CD4-positive, alpha-beta memory T cell (primary cell): ENCODE data around the gene DHRS1. TPM values are rescaled to one million over a fixed set of nuclear protein-coding genes. Genes with fewer than 3 reads are reported as not detected.
A peak's percentile ranks its signal among the peaks of the same experiment; 100 is the strongest.

Experiments used
- CTCF ChIA-PET: fragments of 350-600 bp; sonication (Branson Sonifier 250); formaldehyde crosslinking; loops from one replicate; lab custom pipeline; 2021; ENCODE audit warnings: inconsistent platforms; ENCODE audit not compliant: partially characterized antibody; lab: Charles Lee
- POLR2A ChIA-PET: fragments of 350-600 bp; sonication (Branson Sonifier 250); formaldehyde crosslinking; loops from one replicate; lab custom pipeline; 2021; ENCODE audit not compliant: partially characterized antibody; lab: Charles Lee
- DNase-seq, 5 donors: peaks; one replicate each; pipeline versions ENCODE4 v3.0.0 to v3.0.0-alpha.2; 2020 to 2022; ENCODE audit warnings: mixed read lengths in 1 of 5
- H3K27ac ChIP-seq: one replicate; pipeline ENCODE4 v1.7.0; 2013; ENCODE audit warnings: low read depth, low read length
- H3K27me3 ChIP-seq: 2 replicates; pipeline ENCODE4 v1.7.0; 2013; ENCODE audit warnings: mild to moderate bottlenecking, low read length, moderate library complexity; ENCODE audit not compliant: insufficient read depth
- H3K36me3 ChIP-seq: 2 replicates; pipeline ENCODE4 v1.7.0; 2013; ENCODE audit warnings: mild to moderate bottlenecking, low read length, moderate library complexity; ENCODE audit not compliant: insufficient read depth
- H3K4me1 ChIP-seq: 2 replicates; pipeline ENCODE4 v1.7.0; 2013; ENCODE audit warnings: mild to moderate bottlenecking, low read length, moderate library complexity; ENCODE audit not compliant: insufficient read depth
- H3K4me3 ChIP-seq, 2 donors: one replicate each; pipeline ENCODE4 v1.7.0; 2013; ENCODE audit warnings: low read length in 2 of 2, mild to moderate bottlenecking in 1 of 2
- H3K9me3 ChIP-seq, 2 donors: one replicate each; pipeline ENCODE4 v1.7.0; 2013; ENCODE audit warnings: low read length in 2 of 2, control low read depth in 1 of 2; ENCODE audit not compliant: control insufficient read depth in 1 of 2
- H3K27ac Mint-ChIP-seq, 7 donors: one replicate each; pipeline ENCODE4 v1.8.0; 2020 to 2021; ENCODE audit warnings: mixed read lengths in 7 of 7, mild to moderate bottlenecking in 6 of 7, inconsistent platforms in 3 of 7, moderate library complexity in 3 of 7
- H3K27me3 Mint-ChIP-seq, 2 donors: one replicate each; pipeline ENCODE4 v1.8.0; 2020 to 2021; ENCODE audit warnings: mixed read lengths in 2 of 2
- H3K36me3 Mint-ChIP-seq, 2 donors: one replicate each; pipeline ENCODE4 v1.8.0; 2020 to 2021; ENCODE audit warnings: mixed read lengths in 2 of 2, inconsistent platforms in 1 of 2, mild to moderate bottlenecking in 1 of 2
- H3K4me1 Mint-ChIP-seq, 4 donors: one replicate each; pipeline ENCODE4 v1.8.0; 2020 to 2021; ENCODE audit warnings: mixed read lengths in 4 of 4, mild to moderate bottlenecking in 1 of 4
- H3K4me3 Mint-ChIP-seq, 8 donors: one replicate each; pipeline ENCODE4 v1.8.0; 2020 to 2021; ENCODE audit warnings: mixed read lengths in 8 of 8, mild to moderate bottlenecking in 7 of 8, moderate library complexity in 6 of 8, inconsistent platforms in 3 of 8
- H3K9me3 Mint-ChIP-seq, 8 donors: one replicate each; pipeline ENCODE4 v1.8.0; 2020 to 2021; ENCODE audit warnings: mixed read lengths in 8 of 8, mild to moderate bottlenecking in 5 of 8, inconsistent platforms in 3 of 8, moderate library complexity in 1 of 8
- intact Hi-C: fragments of 100-400 bp; cut with micrococcal nuclease; formaldehyde crosslinking; loops from one replicate; pipeline ENCODE4 v1.15.1; 2023
- polyA plus RNA-seq, 2 donors: library from polyadenylated mRNA; unstranded; fragments of 300-500 nt; fragmentation: Illumina TruSeq; gene quantifications; one replicate each; pipeline ENCODE4 v1.2.3, GENCODE V29; 2021
- total RNA-seq, 2 experiments: library from RNA; stranded (reverse); gene quantifications; one replicate each; pipeline ENCODE4 v1.2.3, GENCODE V29; 2021

DHRS1 gene
- total and polyA plus RNA-seq, 4 experiments from 2014 or later = 31.4 to 38.6 (median 35.3) TPM

- ChIA-PET POLR2A (interaction anchor here (1.1 kb wide), 1 partner anchor 73 kb away, joined by 3 read pairs; the partner anchor contains the start of gene TINF2), CTCF (interaction anchor here (10.4 kb wide), 1 partner anchor 19 kb away, joined by 232 read pairs; the partner anchor contains the start of genes ADCY4 and RIPK3)
- no peak for DNase-seq
- H3K27ac ChIP-seq = no peak overlapping the region
- H3K9me3 Mint-ChIP-seq = peaks cover 0 to 1% (median 0%) of the 10 kb centered on the region in 8 donors
- intact Hi-C loops = no loop called here
- H3K4me1 ChIP-seq = peaks cover 44% of the 10 kb centered on the region
- peaks cover 40 to 63% (median 49%) of the 10 kb centered on the region in 4 donors for H3K4me1 Mint-ChIP-seq
- H3K27me3 Mint-ChIP-seq = no peaks in the 10 kb centered on the region
- no peaks in the 10 kb centered on the region for H3K36me3 ChIP-seq
- H3K4me3 Mint-ChIP-seq = peak overlapping the region in 7 of 8 donors; percentile 6 to 87 (median 52)
- peak overlapping the region in 1 of 2 donors; percentile 2 for H3K4me3 ChIP-seq
- peak overlapping the region in 6 of 7 donors; percentile 29 to 95 (median 69) for H3K27ac Mint-ChIP-seq
- H3K27me3 ChIP-seq = no peaks in the 10 kb centered on the region
- H3K9me3 ChIP-seq = no peaks in the 10 kb centered on the region
- peaks cover 0 to 5% of the 10 kb centered on the region in 2 donors for H3K36me3 Mint-ChIP-seq
Measured at GRCh38 chr14:24315243-24315806, 15.7 kb upstream of the DHRS1 start.

GRCh38 chr14:24314377-24315193, 15.0 kb upstream of the DHRS1 start:
- ChIA-PET CTCF (interaction anchor here (0.9 to 18.5 kb wide), 5 partner anchors 16 to 117 kb away, joined by 3 to 556 read pairs (median 152); partner anchors contain the start of genes ADCY4, DHRS1, NOP9 and RIPK3), POLR2A (interaction anchor here (0.8 to 8.5 kb wide), 9 partner anchors 10 to 153 kb away, joined by 3 to 108 read pairs (median 8); partner anchors contain the start of genes CBLN3, DHRS1, IRF9 and KHNYN)
- Mint-ChIP-seq H3K27ac (peak overlapping the region; percentile 81 to 97 (median 90)), H3K36me3 (peaks cover 0 to 5% of the 10 kb centered on the region in 2 donors), H3K27me3 (no peaks in the 10 kb centered on the region), H3K9me3 (peaks cover 0 to 1% (median 0%) of the 10 kb centered on the region in 8 donors), H3K4me1 (peaks cover 48 to 71% (median 55%) of the 10 kb centered on the region in 4 donors), H3K4me3 (peak overlapping the region; percentile 3 to 94 (median 78))
- no peaks in the 10 kb centered on the region for H3K36me3 ChIP-seq
- H3K27me3 ChIP-seq = no peaks in the 10 kb centered on the region
- peaks cover 52% of the 10 kb centered on the region for H3K4me1 ChIP-seq
- H3K27ac ChIP-seq = peak overlapping the region; percentile 72
- peak overlapping the region in 1 of 2 donors; percentile 2 for H3K4me3 ChIP-seq
- no peak for DNase-seq
- intact Hi-C loops = loop anchor here (5.0 kb wide), 1 partner anchor 118 kb away; no protein-coding TSS in a partner anchor
- H3K9me3 ChIP-seq = no peaks in the 10 kb centered on the region

- Mint-ChIP-seq H3K27ac (peak overlapping the region; percentile 85 to 97 (median 90)), H3K4me3 (peak overlapping the region in 7 of 8 donors; percentile 71 to 94 (median 87)), H3K4me1 (peaks cover 54 to 73% (median 62%) of the 10 kb centered on the region in 4 donors), H3K9me3 (peaks cover 0 to 1% (median 0%) of the 10 kb centered on the region in 8 donors), H3K27me3 (no peaks in the 10 kb centered on the region), H3K36me3 (peaks cover 0 to 5% of the 10 kb centered on the region in 2 donors)
- intact Hi-C loops = loop anchor here (5.0 kb wide), 1 partner anchor 118 kb away; no protein-coding TSS in a partner anchor
- H3K9me3 ChIP-seq = no peaks in the 10 kb centered on the region
- DNase-seq = no peak
- peak overlapping the region; percentile 72 for H3K27ac ChIP-seq
- H3K36me3 ChIP-seq = no peaks in the 10 kb centered on the region
- ChIA-PET CTCF (interaction anchor here (0.9 to 18.5 kb wide), 6 partner anchors 15 to 128 kb away, joined by 3 to 556 read pairs (median 79); partner anchors contain the start of genes ADCY4, DHRS1, NOP9 and RIPK3), POLR2A (interaction anchor here (0.8 to 8.5 kb wide), 11 partner anchors 11 to 152 kb away, joined by 3 to 108 read pairs (median 8); partner anchors contain the start of genes CBLN3, DHRS1, IRF9 and KHNYN)
- peak overlapping the region in 1 of 2 donors; percentile 38 for H3K4me3 ChIP-seq
- H3K4me1 ChIP-seq = peaks cover 59% of the 10 kb centered on the region
- H3K27me3 ChIP-seq = no peaks in the 10 kb centered on the region
Measured at GRCh38 chr14:24313913-24314312, 14.3 kb upstream of the DHRS1 start.

GRCh38 chr14:24312736-24313507, 13.3 kb upstream of the DHRS1 start:
- Mint-ChIP-seq H3K36me3 (peaks cover 3 to 9% of the 10 kb centered on the region in 2 donors), H3K4me1 (peaks cover 60 to 82% (median 69%) of the 10 kb centered on the region in 4 donors), H3K27me3 (no peaks in the 10 kb centered on the region), H3K9me3 (peaks cover 0 to 1% (median 0%) of the 10 kb centered on the region in 8 donors), H3K27ac (peak overlapping the region; percentile 90 to 97 (median 94)), H3K4me3 (peak overlapping the region; percentile 45 to 94 (median 88))
- Histone ChIP-seq H3K4me1 (peaks cover 68% of the 10 kb centered on the region), H3K9me3 (no peaks in the 10 kb centered on the region), H3K27ac (peak overlapping the region; percentile 72), H3K4me3 (peak overlapping the region; percentile 20 to 58), H3K36me3 (no peaks in the 10 kb centered on the region), H3K27me3 (no peaks in the 10 kb centered on the region)
- POLR2A ChIA-PET = interaction anchor here (0.6 to 8.5 kb wide), 19 partner anchors 8 to 198 kb away, joined by 3 to 108 read pairs (median 5); partner anchors contain the start of genes CBLN3, DCAF11, DHRS1 and IRF9
- peak; percentile 53 to 73 (median 56) for DNase-seq
- intact Hi-C loops = loop anchor here (5.0 kb wide), 1 partner anchor 119 kb away; no protein-coding TSS in a partner anchor
- CTCF ChIA-PET = interaction anchor here (0.9 to 18.5 kb wide), 8 partner anchors 14 to 129 kb away, joined by 3 to 556 read pairs (median 15); partner anchors contain the start of genes ADCY4, DHRS1, NOP9 and RABGGTA

DNA sequence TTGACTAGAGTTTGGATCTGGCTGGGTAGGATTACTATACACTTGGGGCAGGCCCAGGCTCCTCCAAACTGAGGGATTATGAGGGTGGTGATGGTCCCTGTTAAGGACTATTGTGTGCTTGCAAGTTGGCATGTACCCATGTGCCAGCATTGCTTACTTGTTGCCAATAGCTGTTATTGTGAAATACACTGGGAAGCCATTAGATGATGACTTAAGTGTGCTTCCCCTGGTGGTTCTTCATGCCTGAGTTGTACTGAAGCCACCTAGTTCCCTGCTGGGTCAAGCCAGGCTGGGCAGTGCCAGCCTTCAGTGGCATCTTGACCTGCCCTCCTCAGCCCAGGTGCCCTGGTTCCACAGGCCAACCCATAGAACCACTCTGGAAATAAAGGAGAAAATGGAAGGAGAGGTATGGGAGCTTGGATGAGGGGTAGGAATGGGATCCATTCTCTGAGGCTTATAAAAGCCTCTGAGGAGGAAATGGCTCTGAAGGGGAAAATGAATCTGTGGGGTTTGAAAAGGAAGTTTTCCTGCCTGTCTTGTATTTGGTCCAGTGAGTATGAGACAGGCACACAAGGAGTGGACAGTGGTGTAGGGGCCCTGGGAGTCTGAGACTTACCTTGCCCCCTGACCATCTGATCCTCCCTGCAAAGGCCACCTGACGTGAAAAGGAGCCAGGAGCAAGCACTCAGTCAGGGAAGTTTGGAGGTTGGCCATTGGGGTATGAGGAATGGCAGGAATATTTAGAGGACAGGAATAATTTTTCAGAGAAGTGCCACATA, 12.4 kb upstream of the DHRS1 start:
- no peaks in the 10 kb centered on the region for H3K27me3 Mint-ChIP-seq
- H3K36me3 Mint-ChIP-seq = peaks cover 6 to 11% of the 10 kb centered on the region in 2 donors
- ChIA-PET POLR2A (interaction anchor here (0.8 to 8.5 kb wide), 19 partner anchors 9 to 303 kb away, joined by 3 to 108 read pairs (median 11); partner anchors contain the start of genes CBLN3, CHMP4A, DCAF11 and DHRS1), CTCF (interaction anchor here (0.9 to 18.5 kb wide), 7 partner anchors 13 to 120 kb away, joined by 3 to 556 read pairs (median 24); partner anchors contain the start of genes ADCY4, DHRS1, NOP9 and RIPK3)
- peak in 2 of 5 donors; percentile 27 to 51 for DNase-seq
- H3K4me1 Mint-ChIP-seq = peaks cover 58 to 85% (median 73%) of the 10 kb centered on the region in 4 donors
- peak overlapping the region; percentile 83 to 94 (median 88) for H3K4me3 Mint-ChIP-seq
- Histone ChIP-seq H3K36me3 (peaks cover 8% of the 10 kb centered on the region), H3K4me3 (peak overlapping the region; percentile 55 to 58), H3K27me3 (no peaks in the 10 kb centered on the region), H3K9me3 (no peaks in the 10 kb centered on the region), H3K4me1 (peaks cover 71% of the 10 kb centered on the region), H3K27ac (peak overlapping the region; percentile 72)
- peaks cover 0 to 1% (median 0%) of the 10 kb centered on the region in 8 donors for H3K9me3 Mint-ChIP-seq
- intact Hi-C loops = loop anchor here (1.0 to 5.0 kb wide), 3 partner anchors 20 to 120 kb away; partner anchors contain the start of gene TINF2
- H3K27ac Mint-ChIP-seq = peak overlapping the region; percentile 90 to 97 (median 95)
